ENCODE measurements around the gene PIP4P1.

The PIP4P1 gene

GRCh38 chr14:20499108-20499507, 37.9 kb upstream of the PIP4P1 start:
- no peak for TF ChIP-seq CTCF (IDR thresholded peaks at IDR 0.05; ENCODE audit: control extremely low read depth, extremely low read depth, low read depth, missing control alignments)
- CTCF ChIA-PET = no interaction called here
- POLR2A ChIA-PET = no interaction called here
- DNase-seq (ENCODE audit: extremely low spot score) = no peak

- no peak for TF ChIP-seq CTCF (IDR thresholded peaks at IDR 0.05; ENCODE audit: control extremely low read depth, extremely low read depth, low read depth, missing control alignments)
- no peak for DNase-seq (ENCODE audit: extremely low spot score)
- CTCF ChIA-PET = no interaction called here
- POLR2A ChIA-PET = no interaction called here
These were observed 37.4 kb upstream of the PIP4P1 start for GRCh38 chr14:20498622-20499021.

GRCh38 chr14:20494935-20495766, 33.9 kb upstream of the PIP4P1 start:
- ChIA-PET CTCF (no interaction called here), POLR2A (no interaction called here)
- no peak for DNase-seq (ENCODE audit: extremely low spot score)
- no peak for TF ChIP-seq CTCF (IDR thresholded peaks at IDR 0.05; ENCODE audit: control extremely low read depth, extremely low read depth, low read depth, missing control alignments)

GRCh38 chr14:20493634-20494033, 32.4 kb upstream of the PIP4P1 start:
- no peak for DNase-seq (ENCODE audit: extremely low spot score)
- TF ChIP-seq CTCF (IDR thresholded peaks at IDR 0.05; ENCODE audit: control extremely low read depth, extremely low read depth, low read depth, missing control alignments) = no peak
- ChIA-PET POLR2A (no interaction called here), CTCF (interaction anchor here (1.1 to 1.4 kb wide), 2 partner anchors 78 to 151 kb away, joined by 3 to 4 read pairs; no protein-coding TSS in a partner anchor)

- POLR2A ChIA-PET = interaction anchor here (1.3 kb wide), 1 partner anchor 23 kb away, joined by 4 read pairs; no protein-coding TSS in a partner anchor
- no peak for TF ChIP-seq CTCF (IDR thresholded peaks at IDR 0.05; ENCODE audit: control extremely low read depth, extremely low read depth, low read depth, missing control alignments)
- CTCF ChIA-PET = interaction anchor here (0.9 to 1.5 kb wide), 3 partner anchors 16 to 199 kb away, joined by 3 to 4 read pairs (median 4); no protein-coding TSS in a partner anchor
- DNase-seq (ENCODE audit: extremely low spot score) = no peak
These were observed 31.3 kb upstream of the PIP4P1 start for GRCh38 chr14:20492486-20492885.

- DNase-seq (ENCODE audit: extremely low spot score) = no peak
- CTCF ChIA-PET = interaction anchor here (1.2 to 1.8 kb wide), 3 partner anchors 21 to 481 kb away, joined by 3 to 5 read pairs (median 3); partner anchors contain the start of gene PNP
- POLR2A ChIA-PET = no interaction called here
- TF ChIP-seq CTCF (IDR thresholded peaks at IDR 0.05; ENCODE audit: control extremely low read depth, extremely low read depth, low read depth, missing control alignments) = no peak
These were observed 29.3 kb upstream of the PIP4P1 start for GRCh38 chr14:20490563-20490962.
